Stimulated activated CD4-positive, alpha-beta T cell treated with anti-CD3 and anti-CD28 coated beads, Interleukin-4, amount 100 ng/mL, for 48 hours (primary cell): ENCODE measurements around the gene SP8.

Source experiments
- DNase-seq, 2 donors: peaks; one replicate each; pipeline ENCODE4 v3.0.0-alpha.2; 2020; ENCODE audit warnings: low read depth in 2 of 2

The SP8 gene

GRCh38 chr7:20754001-20754400 is 32.7 kb downstream of the SP8 start:
- no peak for DNase-seq

GRCh38 chr7:20749906-20750305 is 36.8 kb downstream of the SP8 start:
- DNase-seq = no peak

GRCh38 chr7:20748853-20749252 is 37.8 kb downstream of the SP8 start:
- no peak for DNase-seq

GRCh38 chr7:20747001-20747400 is 39.7 kb downstream of the SP8 start:
- DNase-seq = no peak

- no peak for DNase-seq
These were observed 41.0 kb downstream of the SP8 start for GRCh38 chr7:20745702-20746101.

- no peak for DNase-seq
These were observed 41.7 kb downstream of the SP8 start for GRCh38 chr7:20744954-20745446.

- no peak for DNase-seq
These were observed 43.8 kb downstream of the SP8 start for GRCh38 chr7:20742913-20743312.

GRCh38 chr7:20741801-20742200 is 44.9 kb downstream of the SP8 start:
- no peak for DNase-seq

GRCh38 chr7:20738518-20739481 is 47.9 kb downstream of the SP8 start:
- no peak for DNase-seq

GRCh38 chr7:20737840-20738448 is 48.7 kb downstream of the SP8 start:
- no peak for DNase-seq

GRCh38 chr7:20735346-20736065 is 51.2 kb downstream of the SP8 start:
- DNase-seq = no peak
